OCI-LY7 (cell line): ENCODE data around the gene MZB1. TPM values are rescaled to one million over a fixed set of nuclear protein-coding genes. Genes with fewer than 3 reads are reported as not detected.

ENCODE experiments used
- BruUV-seq: library from RNA; stranded (reverse); fragments of 400-500 nt; replicated peaks from 2 replicates; lab custom pipeline; 2021; lab: Mats Ljungman, UMichigan
- CTCF ChIA-PET: fragments of 300-600 bp; sonication (Branson Sonifier 250); formaldehyde crosslinking; loops from one replicate; lab custom pipeline; 2022; ENCODE audit warnings: antibody characterized with exemption; ENCODE audit not compliant: unreplicated experiment; lab: Charles Lee
- POLR2A ChIA-PET: fragments of 300-600 bp; sonication (Branson Sonifier 250); formaldehyde crosslinking; loops from one replicate; lab custom pipeline; 2022; ENCODE audit warnings: antibody characterized with exemption; lab: Charles Lee
- DNase-seq: peaks from one replicate; pipeline ENCODE4 v3.0.0-alpha.2; 2015; ENCODE audit warnings: low spot score
- H2AFZ ChIP-seq: fragments of 200-600 bp; sonication (generic), shearing (Covaris generic); 2 replicates; pipeline ENCODE4 v1.6.1; 2014; ENCODE audit warnings: mild to moderate bottlenecking, antibody characterized with exemption, low read length, moderate library complexity
- H3K27ac ChIP-seq: fragments of 200-600 bp; sonication (generic); 2 replicates; pipeline ENCODE4 v1.5.1; 2014; ENCODE audit warnings: mixed run types, low read depth, mild to moderate bottlenecking, moderate library complexity, low read length, inconsistent platforms; ENCODE audit not compliant: poor library complexity, severe bottlenecking
- H3K36me3 ChIP-seq: fragments of 200-600 bp; sonication (generic); 2 replicates; pipeline ENCODE4 v1.6.1; 2014; ENCODE audit warnings: mild to moderate bottlenecking, antibody characterized with exemption, low read length, moderate library complexity, mixed read lengths; ENCODE audit not compliant: insufficient read depth
- H3K4me1 ChIP-seq: fragments of 200-600 bp; sonication (generic); 2 replicates; pipeline ENCODE4 v1.5.1; 2014; ENCODE audit warnings: mild to moderate bottlenecking, low read length; ENCODE audit not compliant: insufficient read depth, poor library complexity, severe bottlenecking
- H3K4me2 ChIP-seq: fragments of 200-600 bp; sonication (generic); 2 replicates; pipeline ENCODE4 v1.6.1; 2014; ENCODE audit warnings: mild to moderate bottlenecking, low read length
- H3K4me3 ChIP-seq: fragments of 200-600 bp; sonication (generic); 2 replicates; pipeline ENCODE4 v1.5.1; 2014; ENCODE audit warnings: mild to moderate bottlenecking, low read depth, low read length; ENCODE audit not compliant: poor library complexity, severe bottlenecking
- H3K79me2 ChIP-seq: fragments of 200-600 bp; sonication (generic); 2 replicates; pipeline ENCODE4 v1.6.1; 2016; ENCODE audit warnings: low read depth, mild to moderate bottlenecking, low read length, moderate library complexity, mixed read lengths; ENCODE audit not compliant: insufficient read depth
- H3K9me2 ChIP-seq: fragments of 200-600 bp; sonication (generic); 2 replicates; pipeline ENCODE4 v1.6.1; 2016; ENCODE audit warnings: mild to moderate bottlenecking, low read length, mixed read lengths; ENCODE audit not compliant: insufficient read depth
- H3K9me3 ChIP-seq: fragments of 200-600 bp; sonication (generic); 2 replicates; pipeline ENCODE4 v1.6.1; 2014; ENCODE audit warnings: mild to moderate bottlenecking, mixed run types, low read length, mixed read lengths
- H4K20me1 ChIP-seq: fragments of 200-600 bp; sonication (generic); 2 replicates; pipeline ENCODE4 v1.6.1; 2014; ENCODE audit warnings: mild to moderate bottlenecking, antibody characterized with exemption, low read length, moderate library complexity, mixed read lengths; ENCODE audit not compliant: insufficient read depth
- CTCF ChIP-seq: fragments of 200-600 bp; sonication (generic); conservative IDR thresholded peaks from 2 replicates; pipeline ENCODE4 v1.5.1; 2014; ENCODE audit warnings: mild to moderate bottlenecking, antibody characterized with exemption, low read length, moderate library complexity, mixed read lengths
- EZH2phosphoT487 ChIP-seq: fragments of 200-600 bp; sonication (generic); IDR thresholded peaks from 2 replicates; pipeline ENCODE4 v1.6.1; 2018; ENCODE audit warnings: low read depth, borderline replicate concordance, mild to moderate bottlenecking, mixed run types, antibody characterized with exemption, low read length, moderate library complexity, mixed read lengths
- intact Hi-C: fragments of 100-400 bp; cut with micrococcal nuclease; formaldehyde crosslinking; loops from one replicate; pipeline ENCODE4 v1.10.0; 2022; ENCODE audit not compliant: unreplicated experiment
- total RNA-seq, 2 experiments: library from RNA; depleted of rRNA in 1 of 2; stranded (reverse); fragments of >200 nt in 1 of 2; shearing (Covaris generic) in 1 of 2; gene quantifications; 2 replicates each; pipeline ENCODE4 v1.2.3, GENCODE V29; 2014 to 2022

Gene MZB1
- total RNA-seq, 2 experiments from 2014 or later, result 727 to 1,014 TPM

GRCh38 chr5:139395844-139396640, 6.3 kb upstream of the MZB1 start:
- no peak for DNase-seq
- H4K20me1 ChIP-seq, result no peaks in the 10 kb centered on the region
- no peak overlapping the region for H2AFZ ChIP-seq
- peaks cover 15% of the 10 kb centered on the region; the same call in 1 of the 2 replicates for H3K79me2 ChIP-seq
- no peaks in the 10 kb centered on the region for H3K9me2 ChIP-seq
- peak overlapping the region; percentile 35 for H3K4me2 ChIP-seq
- no peak overlapping the region for H3K27ac ChIP-seq
- H3K36me3 ChIP-seq, result peaks cover 26% of the 10 kb centered on the region
- H3K4me1 ChIP-seq, result peaks cover 46% of the 10 kb centered on the region
- intact Hi-C loops, result no loop called here
- no TSS peak for BruUV-seq
- ChIA-PET POLR2A (interaction anchor here (1.8 kb wide), 1 partner anchor 11 kb away, joined by 7 read pairs; no protein-coding TSS in a partner anchor), CTCF (no interaction called here)
- no peak overlapping the region for H3K4me3 ChIP-seq
- H3K9me3 ChIP-seq, result no peaks in the 10 kb centered on the region
- no peak for TF ChIP-seq EZH2phosphoT487
- TF ChIP-seq CTCF, result no peak

- Histone ChIP-seq H3K9me2 (no peaks in the 10 kb centered on the region), H3K36me3 (peaks cover 28% of the 10 kb centered on the region), H3K4me1 (peaks cover 57% of the 10 kb centered on the region), H3K27ac (peak within 1 kb of the TSS; percentile 90), H4K20me1 (no peaks in the 10 kb centered on the region), H3K4me2 (peak within 1 kb of the TSS; percentile 99), H3K4me3 (peak within 1 kb of the TSS; percentile 79), H3K79me2 (peaks cover 27% of the 10 kb centered on the region; the same call in 1 of the 2 replicates), H2AFZ (no peak within 1 kb of the TSS), H3K9me3 (no peaks in the 10 kb centered on the region)
- DNase-seq, result no peak
- ChIA-PET CTCF (no interaction called here), POLR2A (interaction anchor here (1.8 kb wide), 1 partner anchor 12 kb away, joined by 7 read pairs; no protein-coding TSS in a partner anchor)
- intact Hi-C loops, result loop anchor here (5.0 kb wide), 2 partner anchors 118 to 818 kb away; partner anchors contain the start of gene HSPA9
- BruUV-seq, result no TSS peak
- TF ChIP-seq EZH2phosphoT487, result no peak
- TF ChIP-seq CTCF, result no peak
Observed at GRCh38 chr5:139394654-139395566, 5.2 kb upstream of the MZB1 start, which contains the start of gene PROB1. PROB1 (minus strand) TSS chr5:139395104; CDS start chr5:139395081, 23 bp downstream.
